GM12878 (cell line): ENCODE measurements around the gene BRI3BP. TPM values are rescaled to one million over a fixed set of nuclear protein-coding genes. Genes with fewer than 3 reads are reported as not detected.

Source experiments
- ATAC-seq: fragments of 200-7000 bp; cut with Tn5 transposase; 3 replicates; pipeline ENCODE4 v1.9.1; 2020; ENCODE audit warnings: mild to moderate bottlenecking, moderate library complexity
- BruUV-seq: library from RNA; stranded (reverse); fragments of 400-500 nt; replicated peaks from 2 replicates; lab custom pipeline; 2021; lab: Mats Ljungman, UMichigan
- CTCF ChIA-PET: fragments of 300-600 bp; sonication (Branson Sonifier 250); formaldehyde crosslinking; extraction: SDS; loops from one replicate; lab custom pipeline; 2021; ENCODE audit warnings: inconsistent platforms; lab: Yijun Ruan, JAX
- POLR2A ChIA-PET: fragments of 350-600 bp; formaldehyde crosslinking; extraction: SDS; loops from one replicate; lab custom pipeline; 2021; ENCODE audit warnings: inconsistent platforms; lab: Charles Lee
- RAD21 ChIA-PET: fragments of 300-600 bp; sonication (Branson Sonifier 250); formaldehyde crosslinking; loops from one replicate; lab custom pipeline; 2023; ENCODE audit warnings: antibody characterized with exemption; ENCODE audit not compliant: unreplicated experiment; lab: Charles Lee
- SMC1A ChIA-PET: fragments of 300-600 bp; sonication (Branson Sonifier 250); formaldehyde crosslinking; loops from one replicate; lab custom pipeline; 2023; ENCODE audit not compliant: unreplicated experiment, uncharacterized antibody; lab: Charles Lee
- DNase-seq: peaks from one replicate; pipeline ENCODE4 v3.0.0-alpha.2; 2011; ENCODE audit warnings: low read depth, low spot score
- FAIRE-seq: peaks from 3 replicates; lab custom pipeline; 2011; peaks lifted over from hg19 to GRCh38; lab: Jason Lieb, UNC
- H2AFZ ChIP-seq: 2 replicates; pipeline ENCODE4 v1.6.0; 2011; ENCODE audit warnings: low read depth, low read length, control low read depth; ENCODE audit not compliant: control insufficient read depth
- H3K27ac ChIP-seq: 2 replicates; pipeline ENCODE4 v1.5.1; 2011; ENCODE audit warnings: control low read depth; ENCODE audit not compliant: control insufficient read depth, insufficient read depth
- H3K27me3 ChIP-seq, 2 experiments: replicated peaks in 1 of 2; 2 replicates each; pipeline versions ENCODE4 v1.6.0 to v1.6.1; 2011; ENCODE audit warnings: low read length in 1 of 2; ENCODE audit not compliant: control insufficient read depth in 2 of 2, insufficient read depth in 2 of 2
- H3K36me3 ChIP-seq, 2 experiments: 2 replicates each; pipeline ENCODE4 v1.5.1; 2011; ENCODE audit warnings: low read length in 1 of 2; ENCODE audit not compliant: control insufficient read depth in 2 of 2, insufficient read depth in 2 of 2
- H3K4me1 ChIP-seq: 2 replicates; pipeline ENCODE4 v1.6.1; 2011; ENCODE audit warnings: mild to moderate bottlenecking, low read length, moderate library complexity, mixed read lengths; ENCODE audit not compliant: control insufficient read depth, insufficient read depth
- H3K4me2 ChIP-seq: 2 replicates; pipeline ENCODE4 v1.6.0; 2011; ENCODE audit warnings: control low read depth; ENCODE audit not compliant: control insufficient read depth, insufficient read depth
- H3K4me3 ChIP-seq: fragments of 200-600 bp; sonication (generic); 2 replicates; pipeline ENCODE4 v1.5.1; 2016
- H3K79me2 ChIP-seq: 2 replicates; pipeline ENCODE4 v1.6.0; 2011; ENCODE audit warnings: low read length; ENCODE audit not compliant: control insufficient read depth, insufficient read depth
- H3K9ac ChIP-seq: 2 replicates; pipeline ENCODE4 v1.8.0; 2011; ENCODE audit warnings: low read length, control low read depth, mixed read lengths; ENCODE audit not compliant: control insufficient read depth, insufficient read depth
- H3K9me3 ChIP-seq: replicated peaks from 3 replicates; pipeline ENCODE4 v1.5.1; 2011; ENCODE audit warnings: mild to moderate bottlenecking, low read length; ENCODE audit not compliant: control insufficient read depth, insufficient read depth
- H4K20me1 ChIP-seq: 2 replicates; pipeline ENCODE4 v1.6.0; 2011; ENCODE audit not compliant: control insufficient read depth, insufficient read depth
- POLR2A ChIP-seq: IDR thresholded peaks from 2 replicates; pipeline ENCODE4 v1.6.1; 2011; ENCODE audit warnings: low read depth, mild to moderate bottlenecking, low read length
- SMC3 ChIP-seq: IDR thresholded peaks from 2 replicates; pipeline ENCODE4 v1.6.1; 2011; ENCODE audit warnings: low read length, improper control_type of control experiment, borderline replicate concordance
- SP1 ChIP-seq: IDR thresholded peaks from one replicate; pipeline ENCODE4 v1.6.1; 2011; ENCODE audit warnings: low read depth, low read length
- TCF7 ChIP-seq: IDR thresholded peaks from 2 replicates; pipeline ENCODE4 v1.6.1; 2014; ENCODE audit warnings: antibody characterized with exemption, borderline replicate concordance
- WGBS: methylation state at CpG from one replicate; pipeline ENCODE4 v1.1.6; 2016; ENCODE audit warnings: low lambda C conversion rate; ENCODE audit not compliant: insufficient replicate concordance, insufficient coverage; ENCODE audit errors: missing lambda C conversion rate; 5-methylcytosine and 5-hydroxymethylcytosine counted together
- in situ Hi-C: fragments of 300-500 bp; cut with MboI; formaldehyde crosslinking; loops from 9 replicates; pipeline ENCODE4 v1.14.3; 2018; ENCODE audit warnings: mixed read lengths
- intact Hi-C: fragments of 100-400 bp; cut with micrococcal nuclease; formaldehyde crosslinking; loops from one replicate; pipeline ENCODE4 v1.14.2; 2022; ENCODE audit not compliant: unreplicated experiment
- polyA plus RNA-seq, 11 experiments: library from polyadenylated mRNA; depleted of rRNA in 4 of 11; unstranded in 6 of 11; stranded (reverse) in 5 of 11; fragments of >200 nt; fragmentation: Nextera tagmentation in 4 of 11; fragmentation: Illumina TruSeq in 1 of 11; extraction: Ambion mirVana in 4 of 11; extraction: Trizol in 1 of 11; gene quantifications; 1 replicate in 1 of 11; 2 replicates in 10 of 11; pipeline versions ENCODE4 v1.2.1 to v1.2.3, GENCODE V29; 2011 to 2016; ENCODE audit warnings: inconsistent platforms in 2 of 11, missing spikeins in 2 of 11, low read depth in 1 of 11
- total RNA-seq, 4 experiments: library from RNA; depleted of rRNA in 3 of 4; stranded (reverse); fragments of >200 nt in 3 of 4; fragmentation: Illumina TruSeq in 1 of 4; extraction: Trizol in 1 of 4; gene quantifications; 2 replicates each; pipeline versions ENCODE4 v1.2.1 to v1.2.3, GENCODE V29; 2013 to 2021
- TF ChIP-seq, protein P1 (sequence below): fragments of 450-650 bp; IDR thresholded peaks from 2 replicates; pipeline ENCODE4 v1.6.1; 2016; ENCODE audit warnings: mild to moderate bottlenecking

The BRI3BP gene
- total and polyA plus RNA-seq, 10 of the 15 experiments (the other 5 are each of a cell fraction or from before 2014, with no cell fraction given): 11.5 to 37.0 (median 28.5) TPM

DNA sequence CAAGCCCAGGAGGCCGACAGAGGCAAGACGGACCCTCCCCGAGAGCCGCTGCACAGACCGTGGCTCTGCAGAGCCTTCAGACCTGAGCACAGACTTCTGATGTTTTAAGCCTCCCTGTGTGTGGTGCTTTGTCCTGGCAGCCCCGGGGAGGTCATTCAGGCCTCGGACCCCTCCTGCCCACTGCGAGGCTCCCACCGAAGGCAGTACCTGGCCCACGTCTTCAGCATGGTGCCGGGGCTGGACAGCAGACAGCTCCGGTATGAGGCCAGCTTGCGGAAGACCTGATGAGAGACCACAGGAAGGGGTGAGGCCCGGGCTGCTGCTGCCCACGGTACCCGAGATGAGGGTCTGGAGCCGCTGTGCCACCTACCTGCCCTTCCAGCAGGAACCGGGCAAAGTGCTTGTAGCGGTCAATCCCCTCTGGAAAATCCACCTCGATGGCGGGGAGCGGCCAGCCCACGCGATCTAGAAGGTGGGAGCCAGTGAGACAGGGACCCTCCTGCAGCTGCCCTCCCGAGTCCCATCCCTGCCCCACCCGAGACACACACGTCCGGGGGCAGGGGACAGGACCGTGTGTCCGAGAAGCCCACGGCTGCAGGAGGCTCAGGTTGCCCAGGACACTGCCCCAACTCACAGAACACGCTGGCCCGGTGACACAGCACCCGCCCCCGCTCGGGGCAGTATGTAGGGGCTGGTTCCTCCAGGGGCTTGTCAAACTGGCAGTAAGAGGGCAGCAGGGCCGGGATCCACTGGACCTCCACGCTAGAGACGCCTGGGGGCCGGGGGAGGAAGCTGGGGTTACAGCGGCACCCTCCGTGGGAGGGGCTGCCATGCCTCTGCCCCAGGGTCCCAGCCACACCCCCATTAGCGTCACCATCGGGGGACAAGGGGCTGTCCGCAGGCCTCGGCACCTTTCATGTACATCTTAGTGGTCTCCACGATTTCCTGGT, 43.4 kb upstream of the BRI3BP start:
- peaks cover 14 to 27% of the 10 kb centered on the region in 2 experiments for H3K36me3 ChIP-seq
- H3K9me3 ChIP-seq: no peaks in the 10 kb centered on the region
- no peak for FAIRE-seq
- no peaks in the 10 kb centered on the region for H3K79me2 ChIP-seq
- no TSS peak for BruUV-seq
- 0 out of 2 replicates have a peak, but pooled peaks have one; percentile 23 for TF ChIP-seq POLR2A
- TF ChIP-seq, protein P1, sequence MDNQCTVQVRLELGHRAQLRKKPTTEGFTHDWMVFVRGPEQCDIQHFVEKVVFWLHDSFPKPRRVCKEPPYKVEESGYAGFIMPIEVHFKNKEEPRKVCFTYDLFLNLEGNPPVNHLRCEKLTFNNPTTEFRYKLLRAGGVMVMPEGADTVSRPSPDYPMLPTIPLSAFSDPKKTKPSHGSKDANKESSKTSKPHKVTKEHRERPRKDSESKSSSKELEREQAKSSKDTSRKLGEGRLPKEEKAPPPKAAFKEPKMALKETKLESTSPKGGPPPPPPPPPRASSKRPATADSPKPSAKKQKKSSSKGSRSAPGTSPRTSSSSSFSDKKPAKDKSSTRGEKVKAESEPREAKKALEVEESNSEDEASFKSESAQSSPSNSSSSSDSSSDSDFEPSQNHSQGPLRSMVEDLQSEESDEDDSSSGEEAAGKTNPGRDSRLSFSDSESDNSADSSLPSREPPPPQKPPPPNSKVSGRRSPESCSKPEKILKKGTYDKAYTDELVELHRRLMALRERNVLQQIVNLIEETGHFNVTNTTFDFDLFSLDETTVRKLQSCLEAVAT: no peak
- no peak for TF ChIP-seq SP1
- no peak for TF ChIP-seq TCF7
- no peak for TF ChIP-seq SMC3
- intact Hi-C loops (no loop called here), in situ Hi-C loops (no loop called here)
- SMC1A ChIA-PET: no interaction called here
- H3K4me3 ChIP-seq: no peak overlapping the region
- H3K4me1 ChIP-seq: no peaks in the 10 kb centered on the region
- no peak overlapping the region for H3K9ac ChIP-seq
- H4K20me1 ChIP-seq: no peaks in the 10 kb centered on the region
- no peak overlapping the region for H3K4me2 ChIP-seq
- H2AFZ ChIP-seq: no peak overlapping the region
- 96% methylated on average over 47 of the region's 47 CpGs for WGBS
- no peak for DNase-seq
- H3K27me3 ChIP-seq: no peaks in the 10 kb centered on the region
- POLR2A ChIA-PET: interaction anchor here (0.7 kb wide), 1 partner anchor 232 kb away, joined by 3 read pairs; no protein-coding TSS in a partner anchor
- no peak overlapping the region for H3K27ac ChIP-seq
- CTCF ChIA-PET: no interaction called here
- RAD21 ChIA-PET: no interaction called here
- no peak for ATAC-seq
